GM13976 (cell line): Measurements from ENCODE around the gene SLC44A4.
A peak's percentile ranks its signal among the peaks of the same experiment; 100 is the strongest.
"Not testable (repeated sequence)": the region's sequence is repeated elsewhere in the genome, so short reads cannot be mapped to it uniquely, and the experiment has no call there.

Source experiments
- DNase-seq: peaks from one replicate; pipeline ENCODE4 v3.0.0; 2012; ENCODE audit warnings: low spot score
- CTCF ChIP-seq: IDR thresholded peaks from 2 replicates; pipeline ENCODE4 v1.5.1; 2012; ENCODE audit warnings: borderline replicate concordance, mild to moderate bottlenecking; ENCODE audit not compliant: insufficient read depth; ENCODE audit errors: extremely low read depth, missing control alignments, control extremely low read depth
- in situ Hi-C: fragments of 300-500 bp; cut with MboI; formaldehyde crosslinking; loops from one replicate; pipeline ENCODE4 v1.12.0; 2022; ENCODE audit warnings: low sequenced_read_pairs, mixed read lengths, inconsistent platforms; ENCODE audit not compliant: unreplicated experiment

Gene SLC44A4

GRCh38 chr6:31907158-31907813 lies 28.5 kb upstream of the SLC44A4 start:
- in situ Hi-C loops: no loop called here
- DNase-seq: no peak
- no peak for TF ChIP-seq CTCF

GRCh38 chr6:31906727-31907126 lies 27.9 kb upstream of the SLC44A4 start:
- DNase-seq, in situ Hi-C loops: not testable (repeated sequence)

GRCh38 chr6:31906122-31906521 lies 27.3 kb upstream of the SLC44A4 start:
- in situ Hi-C loops: no loop called here
- no peak for TF ChIP-seq CTCF
- no peak for DNase-seq

GRCh38 chr6:31905041-31905440 lies 26.2 kb upstream of the SLC44A4 start:
- no peak for TF ChIP-seq CTCF
- in situ Hi-C loops: no loop called here
- no peak for DNase-seq

GRCh38 chr6:31903957-31904356 lies 25.2 kb upstream of the SLC44A4 start:
- DNase-seq: no peak
- TF ChIP-seq CTCF: no peak
- in situ Hi-C loops: no loop called here

- TF ChIP-seq CTCF: no peak
- in situ Hi-C loops: no loop called here
- peak; percentile 95 for DNase-seq
These were observed 23.3 kb upstream of the SLC44A4 start, which contains the start of gene ZBTB12 for GRCh38 chr6:31901953-31902643. Gene ZBTB12 (minus strand): TSS chr6:31902086. CDS start chr6:31901305, 781 bp downstream.

GRCh38 chr6:31901415-31901952 lies 22.7 kb upstream of the SLC44A4 start:
- peak; percentile 81 for DNase-seq
- in situ Hi-C loops: no loop called here
- TF ChIP-seq CTCF: no peak
